Activated T-helper 1 cell treated with Interleukin-2 at 50 U/mL for 16 hours (primary cell): ENCODE data around the gene ZSWIM6.
"Not testable (repeated sequence)": the region's sequence is repeated elsewhere in the genome, so short reads cannot be mapped to it uniquely, and the experiment has no call there.

Experiments used
- DNase-seq: peaks from one replicate; pipeline ENCODE4 v3.0.0-alpha.2; 2020; ENCODE audit warnings: low read depth

Gene ZSWIM6

DNA sequence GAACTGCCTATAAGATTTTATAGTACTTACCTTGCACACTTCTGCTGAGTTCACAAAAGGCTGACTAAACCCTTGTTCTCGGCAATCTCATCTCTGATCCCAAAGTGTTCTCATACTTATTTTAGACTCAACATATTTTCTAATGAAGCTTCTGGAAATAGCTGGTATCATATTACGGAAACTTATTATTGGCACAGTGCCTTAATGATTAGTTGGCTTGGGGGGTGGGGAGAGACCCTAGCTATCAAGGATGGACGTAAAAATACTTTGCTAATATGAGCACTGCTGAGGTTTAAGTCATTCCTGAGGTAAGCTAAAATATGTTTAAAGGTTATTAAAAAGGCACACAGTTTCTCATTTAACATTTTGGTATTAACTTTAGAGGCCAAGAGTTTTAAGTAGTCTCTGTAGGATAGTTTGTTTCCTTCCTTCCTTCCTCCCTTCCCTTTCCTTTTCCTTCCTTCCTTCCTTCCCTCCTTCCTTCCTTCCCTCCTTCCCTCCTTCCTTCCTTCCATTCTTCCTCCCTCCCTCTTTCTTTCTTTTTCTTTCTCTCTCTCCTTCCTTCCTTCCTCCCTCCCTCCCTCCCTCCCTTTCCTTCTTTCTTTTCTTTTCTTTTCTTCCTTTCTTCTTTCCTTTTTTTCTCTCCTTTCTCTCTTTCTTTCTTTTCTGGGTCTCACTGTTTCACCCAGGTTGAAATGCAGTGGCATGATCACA is 31.5 kb downstream of the ZSWIM6 start:
- DNase-seq, result no peak

DNA sequence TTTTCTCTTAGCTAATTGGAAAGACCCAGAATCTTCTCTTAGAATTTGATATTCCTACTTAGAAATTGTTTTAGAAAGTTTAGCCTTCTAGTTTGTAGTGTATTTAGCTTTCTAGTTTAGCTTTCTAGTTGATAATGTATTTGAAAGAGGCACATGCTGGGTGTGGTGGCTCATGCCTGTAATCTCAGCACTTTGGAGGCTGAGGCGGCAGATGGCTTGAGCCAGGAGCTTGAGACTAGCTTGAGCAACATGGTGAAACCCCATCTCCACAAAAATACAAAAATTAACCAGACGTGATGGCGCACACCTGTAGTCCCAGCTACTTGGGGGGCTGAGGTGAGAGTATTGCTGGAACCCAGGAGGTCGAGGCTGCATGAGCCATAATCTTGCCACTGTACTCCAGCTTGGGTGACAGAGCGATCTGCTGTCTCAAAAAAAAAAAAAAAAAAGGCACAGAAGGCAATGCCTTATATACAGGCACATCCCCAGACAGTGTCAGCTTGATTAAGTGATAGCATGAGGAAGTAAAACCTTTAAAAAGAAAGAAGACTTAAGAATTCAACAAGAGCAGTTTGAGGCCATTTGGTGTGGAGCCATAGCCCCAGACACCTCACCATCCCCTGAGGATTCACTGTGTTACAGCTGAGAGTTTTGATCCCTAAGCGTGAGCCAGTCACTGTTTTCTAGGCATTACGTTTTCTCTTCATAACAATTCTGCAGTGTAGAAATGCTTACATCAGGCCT is 34.6 kb downstream of the ZSWIM6 start:
- no peak for DNase-seq

DNA sequence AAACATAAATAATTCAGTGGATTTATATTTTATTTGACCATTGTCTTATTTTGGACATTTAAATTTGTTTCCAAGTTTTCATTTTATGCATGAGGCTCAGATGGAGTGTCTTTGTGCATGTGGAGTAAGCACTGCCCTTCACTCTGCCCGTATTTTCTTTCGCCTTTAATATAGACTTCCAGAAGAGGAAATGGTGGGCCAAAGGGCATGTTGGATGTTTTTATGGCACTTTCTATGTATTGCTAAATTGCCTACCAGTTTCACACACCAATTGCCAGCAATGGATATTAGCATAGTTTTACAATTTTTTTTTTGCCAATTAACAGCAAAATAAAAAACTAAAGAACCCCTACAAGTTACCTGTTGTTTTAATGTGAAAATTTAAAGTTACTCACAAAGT is 38.4 kb downstream of the ZSWIM6 start:
- DNase-seq, result no peak

DNA sequence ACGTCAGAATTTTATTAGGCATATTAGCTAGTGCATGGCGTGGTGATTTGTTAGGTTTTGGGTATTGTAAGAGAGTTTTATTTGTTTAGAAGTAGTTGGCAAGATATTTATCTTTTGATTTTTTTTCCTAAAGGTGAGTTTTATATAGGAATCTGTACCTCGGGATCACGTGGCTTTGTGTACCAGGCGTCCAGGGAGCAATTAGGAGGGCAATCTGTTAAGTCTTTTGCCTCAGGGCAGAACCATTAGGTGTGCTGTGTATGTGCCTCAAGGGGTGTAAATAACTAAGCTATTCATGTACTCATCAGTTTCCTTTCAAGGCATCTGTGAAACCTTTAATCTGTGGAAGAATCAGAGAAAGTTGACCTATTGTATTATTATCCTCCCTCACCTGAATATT is 39.4 kb downstream of the ZSWIM6 start:
- DNase-seq, result no peak

DNA sequence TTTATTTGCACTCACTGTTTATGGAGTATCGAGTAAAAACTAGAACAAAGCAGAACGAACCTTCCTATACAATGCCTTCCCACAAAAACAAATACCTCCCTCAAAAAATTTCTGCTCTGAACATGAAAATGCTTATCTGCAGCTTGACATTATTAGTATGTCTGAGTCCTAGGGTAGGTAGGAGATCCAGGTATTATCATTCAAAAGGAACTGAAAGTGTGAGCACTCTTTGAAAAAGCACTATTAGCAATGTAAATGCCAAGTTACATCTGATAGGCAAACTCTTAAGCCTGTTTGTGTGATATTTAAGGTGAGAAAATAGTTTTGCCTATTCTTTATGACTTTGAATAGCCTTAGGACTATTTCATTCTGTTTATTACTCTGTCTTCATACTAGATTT is 47.6 kb downstream of the ZSWIM6 start:
- no peak for DNase-seq

DNA sequence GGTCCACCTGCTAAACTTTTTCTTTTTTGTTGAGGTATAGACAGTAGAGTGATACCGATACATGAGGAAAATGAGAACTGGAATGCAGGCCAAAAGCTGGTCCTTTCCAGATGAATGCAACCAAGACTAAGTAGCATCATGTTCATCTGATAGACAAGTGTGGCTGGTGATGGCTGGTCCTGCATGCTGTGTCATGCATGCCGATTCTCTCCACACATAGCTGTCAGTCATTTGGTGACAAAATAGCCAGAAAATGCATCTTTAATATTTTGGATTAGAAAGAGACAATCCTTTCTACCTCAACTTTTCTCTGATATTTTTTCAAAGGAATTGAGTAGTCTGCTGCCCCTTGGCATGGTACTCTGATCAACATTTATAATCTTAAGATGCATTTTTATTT is 49.9 kb downstream of the ZSWIM6 start:
- no peak for DNase-seq

DNA sequence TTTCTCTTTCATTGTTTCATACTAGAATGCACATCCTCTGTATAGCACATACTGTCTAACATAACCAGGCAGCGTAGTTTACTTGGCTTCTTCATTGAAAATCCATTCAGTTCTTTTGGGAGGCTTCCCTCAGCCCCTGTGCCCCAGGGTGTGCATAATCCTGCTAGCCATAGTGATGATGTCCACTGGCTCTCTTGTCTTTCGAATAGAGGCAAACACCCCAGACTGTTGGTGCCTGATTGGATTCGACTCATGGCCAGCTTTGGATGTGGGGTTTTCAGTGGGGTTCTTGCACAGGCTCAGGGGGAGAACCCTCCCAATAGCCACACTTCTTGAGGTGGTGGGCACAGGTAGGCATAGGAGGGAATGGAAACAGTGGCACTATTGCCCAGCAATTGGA is 53.6 kb downstream of the ZSWIM6 start:
- DNase-seq, result no peak

DNA sequence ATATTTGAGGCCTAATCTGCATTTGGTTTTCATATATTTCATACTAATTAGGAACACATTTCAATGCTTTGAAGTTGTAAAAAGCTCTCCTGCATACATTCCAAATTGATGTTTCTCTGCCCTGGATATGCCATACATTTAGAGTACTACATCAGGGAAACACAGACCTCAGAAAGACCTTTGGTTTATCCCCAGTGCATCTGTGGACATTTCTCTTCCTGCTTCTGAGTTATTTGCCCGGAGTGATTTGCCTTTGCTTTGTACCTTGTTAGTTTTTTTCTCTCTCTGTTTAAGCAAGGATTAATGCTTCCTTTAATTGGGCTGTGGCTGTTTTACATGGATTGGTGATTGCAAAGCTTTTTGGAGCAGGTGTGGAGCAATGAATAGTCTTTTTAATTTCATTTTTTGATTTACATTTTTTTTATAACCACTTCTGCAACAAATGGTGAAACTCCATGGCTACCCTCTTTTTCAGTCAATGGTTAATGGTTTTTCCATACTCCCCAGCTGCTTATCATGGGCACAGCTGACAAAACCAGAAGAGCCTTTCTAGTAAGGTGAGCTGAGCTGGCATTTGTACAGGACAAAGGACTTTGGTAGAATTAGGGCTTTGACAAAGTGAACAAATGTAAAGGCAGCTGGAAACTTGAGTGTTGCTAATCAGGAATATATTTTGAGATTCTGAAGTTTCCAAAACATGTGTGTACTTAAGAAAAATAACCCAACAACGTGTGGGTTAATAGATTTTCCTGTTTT is 54.2 kb downstream of the ZSWIM6 start:
- no peak for DNase-seq

DNA sequence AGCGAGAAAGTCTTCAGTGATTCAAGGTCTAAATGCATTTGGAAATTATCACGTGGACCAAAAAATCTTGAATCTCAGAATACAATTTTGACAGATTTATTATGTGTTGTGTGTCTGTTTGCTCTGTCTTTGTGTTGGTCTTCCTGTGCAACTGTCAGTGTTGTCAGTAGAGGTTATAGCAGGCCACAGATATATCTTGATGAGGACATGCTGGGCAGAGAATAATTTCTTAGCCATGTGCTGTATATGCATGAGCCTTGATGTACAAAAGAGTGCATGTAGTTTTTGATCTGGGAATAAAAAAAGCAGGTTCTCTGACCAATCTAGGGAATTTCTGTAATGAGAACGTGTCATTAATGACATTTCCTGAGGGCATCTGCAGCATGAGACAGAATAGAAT is 57.6 kb downstream of the ZSWIM6 start:
- no peak for DNase-seq

DNA sequence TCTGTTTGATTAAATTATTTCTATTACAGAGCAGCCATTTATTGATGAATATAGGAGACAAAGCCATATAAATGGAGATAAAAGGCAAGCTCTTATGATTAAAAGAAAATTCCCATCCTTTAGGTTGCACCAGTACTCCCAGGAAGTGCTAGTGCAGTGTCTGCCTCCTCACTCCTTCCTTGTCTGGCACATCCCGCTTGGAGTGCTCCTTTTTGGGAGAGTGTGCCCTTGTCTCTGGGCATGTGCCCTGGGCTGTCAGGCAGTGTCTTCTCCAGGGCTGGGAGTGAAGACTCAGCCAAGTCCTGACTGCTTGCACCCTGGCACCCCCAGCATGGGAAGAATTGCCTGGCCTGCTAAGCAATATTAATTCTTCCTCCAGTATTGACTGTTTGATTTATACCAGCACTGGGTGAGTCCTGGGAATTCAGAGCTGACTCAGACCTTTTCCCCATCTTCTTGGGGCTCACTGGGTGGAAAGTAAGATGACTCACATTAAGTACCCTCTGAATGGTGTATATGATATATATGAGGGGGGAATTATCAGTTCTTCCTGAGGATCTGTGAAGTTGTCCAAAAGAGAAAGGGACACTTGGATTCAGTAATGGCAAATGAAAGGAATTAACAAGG is 62.1 kb downstream of the ZSWIM6 start:
- no peak for DNase-seq

DNA sequence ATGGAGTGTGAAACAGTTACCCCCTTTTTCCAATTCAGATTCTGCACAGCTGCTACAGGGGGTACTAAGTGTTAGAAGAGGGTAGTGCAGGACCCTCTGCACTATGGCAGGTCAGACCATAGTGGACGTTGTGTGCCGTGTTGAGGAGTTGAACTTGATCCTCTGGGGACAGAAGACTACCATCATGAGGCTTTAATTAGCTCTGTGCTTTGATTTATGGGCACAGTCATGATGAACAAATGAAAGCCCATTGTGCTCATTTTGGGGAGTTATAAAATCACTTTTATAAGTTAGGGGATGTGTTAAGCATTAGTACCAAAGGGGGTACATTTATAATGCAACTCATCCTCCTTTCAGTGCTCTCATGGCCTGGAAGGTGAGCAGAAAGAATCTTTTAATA is 62.7 kb downstream of the ZSWIM6 start:
- no peak for DNase-seq

DNA sequence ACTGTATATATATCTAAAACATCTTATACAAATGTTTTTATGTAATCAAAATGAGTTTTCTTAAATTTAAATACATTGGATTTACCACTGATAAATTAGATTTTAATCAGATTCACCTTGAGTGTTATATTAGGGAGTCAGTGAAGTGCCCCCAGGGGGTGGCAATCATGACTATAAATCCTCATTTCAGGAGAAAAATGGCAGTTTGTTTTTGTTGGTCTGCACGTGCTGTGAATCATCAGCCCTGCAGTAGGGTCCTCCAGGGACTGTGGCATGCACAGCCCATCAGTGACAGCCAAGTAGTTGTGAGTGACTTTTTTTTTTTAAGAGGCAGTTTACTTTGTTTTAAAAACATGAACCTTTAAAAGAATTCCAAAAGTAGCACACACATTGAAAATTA is 65.2 kb downstream of the ZSWIM6 start:
- no peak for DNase-seq

DNA sequence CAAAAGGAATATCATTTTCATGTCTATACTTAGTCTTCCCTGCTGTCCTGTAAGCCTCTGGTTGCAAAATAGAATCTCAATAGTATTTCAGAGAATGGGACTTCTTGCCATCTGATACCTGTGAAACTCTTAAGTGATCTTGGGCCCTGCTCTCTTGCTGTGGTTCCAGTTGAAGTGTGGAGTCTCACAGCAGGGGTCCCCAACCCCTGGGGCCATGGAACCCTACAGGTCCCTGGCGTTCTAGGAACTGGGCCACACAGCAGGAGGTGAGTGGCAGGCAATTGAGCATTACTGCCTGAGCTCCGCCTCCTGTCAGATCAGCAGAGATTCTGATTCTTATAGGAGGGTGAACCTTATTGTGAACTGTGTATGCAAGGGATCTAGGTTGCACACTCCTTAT is 65.9 kb downstream of the ZSWIM6 start:
- DNase-seq, result no peak

DNA sequence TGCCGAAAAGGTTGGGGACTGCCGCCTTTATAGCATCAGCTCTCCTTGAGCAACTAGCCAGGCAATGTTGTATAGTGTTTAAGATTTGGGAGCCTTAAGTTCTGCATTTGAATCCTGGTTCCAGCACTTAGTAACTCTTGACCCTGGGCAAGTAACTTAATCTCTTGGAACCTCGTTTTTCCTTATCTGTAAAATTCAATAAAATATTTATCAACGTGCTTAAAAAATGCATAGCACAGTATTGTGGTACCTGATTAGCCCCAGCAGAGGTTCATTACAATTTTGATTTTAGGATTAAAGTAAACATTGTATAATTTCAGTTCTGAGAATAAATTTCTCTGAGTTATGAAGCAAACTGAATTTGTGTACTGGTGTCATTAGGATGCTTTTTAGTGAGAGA is 66.4 kb downstream of the ZSWIM6 start:
- no peak for DNase-seq

DNA sequence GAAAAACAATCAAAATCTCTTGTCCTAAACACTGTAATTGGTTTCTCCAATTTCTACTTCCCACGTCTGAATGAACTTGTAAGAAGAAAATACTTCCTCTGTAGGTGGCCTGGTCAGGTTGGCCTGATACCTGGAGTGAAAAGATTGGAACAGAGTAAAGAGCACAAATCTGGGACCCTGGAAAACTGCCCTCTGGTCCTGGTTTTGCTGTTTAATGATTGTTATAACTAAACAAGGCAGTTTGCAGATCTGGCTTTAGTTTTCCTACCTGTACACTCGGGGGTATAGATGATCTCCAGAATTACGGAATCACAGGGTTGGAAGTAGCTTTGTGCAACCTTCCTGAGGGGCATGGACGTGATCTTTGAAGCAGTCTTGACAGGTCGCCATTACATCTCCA is 67.6 kb downstream of the ZSWIM6 start:
- no peak for DNase-seq

DNA sequence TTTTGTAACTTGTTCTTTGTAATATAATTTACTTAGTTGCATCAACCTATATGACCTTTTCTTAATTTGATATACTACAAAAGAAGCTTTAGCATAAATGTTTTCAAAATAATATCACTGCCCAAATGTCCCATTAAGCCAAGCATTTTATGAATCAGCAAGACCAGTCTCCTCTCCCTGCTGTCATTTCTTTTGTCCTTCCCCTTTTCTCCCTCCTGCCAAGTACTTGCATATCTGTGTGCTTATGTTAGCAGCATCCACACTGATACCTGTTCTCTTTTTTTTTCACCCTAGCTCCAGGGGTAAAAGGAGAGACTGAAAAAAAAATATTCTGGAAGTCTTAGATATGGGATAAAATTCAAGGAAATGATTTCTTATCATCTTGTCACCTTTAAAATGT is 69.7 kb downstream of the ZSWIM6 start:
- DNase-seq, result no peak

DNA sequence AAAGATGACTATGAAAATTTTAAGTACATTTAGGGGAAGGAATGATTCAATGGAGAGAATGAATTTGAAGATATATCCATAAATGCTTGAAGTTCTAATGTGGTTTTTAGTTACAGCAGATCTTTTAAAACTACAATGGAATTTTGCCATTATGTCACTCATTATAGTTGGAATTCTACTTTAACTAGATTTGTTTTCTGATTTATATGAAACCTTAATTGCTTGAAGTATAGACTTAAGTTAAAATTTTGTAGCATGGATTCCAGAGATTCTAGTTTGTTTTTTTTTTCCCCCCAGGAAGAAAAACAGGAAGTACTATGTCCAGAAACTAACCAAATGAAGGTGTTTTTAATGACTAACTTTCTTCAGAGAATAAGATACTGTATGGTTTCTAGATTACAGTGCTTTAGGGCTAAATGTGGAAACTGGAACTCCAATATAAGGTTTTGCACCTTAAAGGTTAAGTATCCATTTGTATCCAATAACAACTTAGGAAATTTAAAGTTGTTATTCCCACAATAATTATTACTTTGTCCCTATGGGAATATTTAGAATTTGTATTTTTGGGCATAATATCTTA is 70.3 kb downstream of the ZSWIM6 start:
- no peak for DNase-seq

DNA sequence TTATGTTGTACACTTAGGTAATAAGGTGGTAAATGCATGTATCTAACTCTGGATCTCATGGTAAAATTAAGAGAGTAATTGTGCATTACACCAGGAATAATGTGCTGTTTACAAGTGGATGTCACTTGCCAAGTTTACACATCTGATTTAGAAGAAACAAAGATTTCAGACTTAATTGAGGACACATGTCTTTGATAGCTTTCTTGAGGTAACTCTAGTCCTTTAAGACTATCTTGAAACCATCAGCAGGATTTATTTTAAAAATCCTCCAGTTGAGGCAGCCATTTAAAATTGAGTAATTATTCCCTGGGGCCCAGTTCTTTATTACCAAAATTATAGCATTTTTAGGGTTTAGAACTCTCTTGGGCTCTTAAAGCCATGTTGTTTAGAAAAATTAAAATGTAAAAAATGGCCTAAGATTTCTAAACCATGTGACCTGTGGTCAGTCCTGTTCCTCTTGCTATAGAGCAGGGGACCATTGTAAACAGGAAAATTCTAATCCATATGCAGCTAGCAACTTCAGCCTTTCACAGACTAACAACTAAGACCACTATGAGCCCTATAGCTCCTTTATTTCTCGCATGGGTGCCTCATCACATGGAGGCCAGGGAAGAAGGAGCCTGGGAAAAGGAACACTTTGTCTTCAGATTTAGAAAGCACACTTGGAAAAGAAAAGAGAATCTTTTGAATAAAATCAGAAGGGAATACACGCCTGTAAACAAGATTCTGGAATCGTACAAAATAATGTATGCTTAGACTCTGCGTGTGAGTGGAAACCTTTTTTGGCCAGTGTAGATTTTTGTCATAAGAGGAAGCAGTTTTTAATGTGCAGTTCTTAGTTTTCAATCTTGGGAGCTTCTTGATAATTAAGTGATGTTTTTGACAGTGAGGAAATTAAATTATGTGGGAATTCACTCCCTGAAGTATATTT is 71.2 kb downstream of the ZSWIM6 start:
- DNase-seq, result no peak

DNA sequence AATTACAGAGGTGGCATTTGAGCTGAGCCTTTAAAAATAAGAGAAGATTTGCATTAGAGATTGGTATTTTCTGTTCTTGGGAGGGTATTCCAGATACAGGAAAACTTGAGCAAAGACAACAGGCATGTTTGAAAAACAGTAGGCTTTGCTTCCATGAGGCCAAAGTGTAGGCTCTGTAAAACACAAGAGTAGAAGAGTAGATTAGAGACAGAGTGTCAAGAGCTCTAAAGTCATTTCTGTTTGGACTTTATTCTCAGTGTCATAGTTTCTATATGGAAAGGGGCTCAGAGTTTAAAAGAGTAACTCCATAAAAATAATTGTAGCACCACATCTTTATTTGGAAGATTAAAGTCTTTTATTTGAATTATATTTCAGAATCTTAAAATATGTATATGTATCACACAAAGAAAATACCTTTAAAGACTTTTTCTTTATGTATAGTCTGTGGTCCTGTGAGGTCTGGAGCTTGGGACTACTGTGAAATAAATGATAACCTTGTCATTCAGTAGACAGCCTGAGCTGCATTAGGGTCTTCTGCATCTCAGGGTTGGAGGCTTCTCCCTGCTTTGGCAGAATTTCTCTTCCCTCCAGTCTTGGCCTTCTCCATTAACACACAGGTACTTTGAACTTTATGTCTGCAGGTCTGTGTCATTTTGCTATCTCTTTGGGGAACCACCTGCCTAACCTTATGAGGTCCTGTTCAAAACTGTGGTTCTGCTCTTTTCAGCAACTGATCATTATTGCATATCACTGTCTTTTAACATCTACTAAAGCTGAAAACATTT is 73.6 kb downstream of the ZSWIM6 start:
- no peak for DNase-seq

DNA sequence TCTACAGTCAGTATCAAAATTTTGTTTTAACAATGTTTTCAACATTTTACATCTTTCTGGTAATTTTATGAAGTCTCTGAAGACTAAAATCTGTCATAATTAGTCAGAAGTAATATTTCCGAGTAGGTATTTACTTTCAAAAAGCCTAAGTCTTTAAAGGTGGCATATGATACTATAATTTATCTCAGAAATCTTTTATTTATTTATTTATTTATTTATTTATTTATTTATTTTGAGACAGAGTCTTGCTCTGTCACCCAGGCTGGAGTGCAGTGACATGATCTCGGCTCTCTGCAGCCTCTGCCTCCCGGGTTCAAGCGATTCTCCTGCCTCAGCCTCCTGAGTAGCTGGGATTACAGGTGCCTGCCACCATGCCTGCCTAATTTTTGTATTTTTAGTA is 74.4 kb downstream of the ZSWIM6 start:
- DNase-seq, result not testable (repeated sequence)
